GM23338 (cell line): ENCODE data around the gene RHBDD2. TPM values are rescaled to one million over a fixed set of nuclear protein-coding genes. Genes with fewer than 3 reads are reported as not detected.
A peak's percentile ranks its signal among the peaks of the same experiment; 100 is the strongest.

Source experiments
- ATAC-seq: fragments of 200-7000 bp; cut with Tn5 transposase; 3 replicates; pipeline ENCODE4 v1.9.1; 2020
- DNase-seq: peaks from one replicate; pipeline ENCODE4 v3.0.0-alpha.2; 2015; ENCODE audit warnings: low spot score
- H2AFZ ChIP-seq: fragments of 200-600 bp; sonication (generic); 2 replicates; pipeline ENCODE4 v1.8.0; 2016; ENCODE audit warnings: antibody characterized with exemption, mild to moderate bottlenecking, moderate library complexity
- H3F3A ChIP-seq: fragments of 200-600 bp; sonication (generic); replicated peaks from 2 replicates; pipeline ENCODE4 v1.8.0; 2017; ENCODE audit warnings: antibody characterized with exemption, mixed run types, low read depth
- H3K27ac ChIP-seq: fragments of 200-600 bp; sonication (generic); 2 replicates; pipeline ENCODE4 v1.6.1; 2016; ENCODE audit warnings: low read depth
- H3K27me3 ChIP-seq: fragments of 200-600 bp; sonication (generic); 2 replicates; pipeline ENCODE4 v1.8.0; 2016; ENCODE audit warnings: mild to moderate bottlenecking, mixed run types, moderate library complexity; ENCODE audit not compliant: insufficient read depth
- H3K36me3 ChIP-seq: fragments of 200-600 bp; sonication (generic); 2 replicates; pipeline ENCODE4 v1.8.0; 2016; ENCODE audit warnings: mild to moderate bottlenecking; ENCODE audit not compliant: insufficient read depth
- H3K4me1 ChIP-seq: fragments of 200-600 bp; sonication (generic); 2 replicates; pipeline ENCODE4 v1.8.0; 2016; ENCODE audit warnings: mild to moderate bottlenecking, moderate library complexity; ENCODE audit not compliant: insufficient read depth
- H3K4me2 ChIP-seq: fragments of 200-600 bp; sonication (generic); 2 replicates; pipeline ENCODE4 v1.7.1; 2017; ENCODE audit warnings: mixed run types
- H3K4me3 ChIP-seq: fragments of 200-600 bp; sonication (generic); 2 replicates; pipeline ENCODE4 v1.6.1; 2016; ENCODE audit warnings: mixed run types
- H3K79me2 ChIP-seq: fragments of 200-600 bp; sonication (generic); replicated peaks from 2 replicates; pipeline ENCODE4 v1.8.0; 2017; ENCODE audit warnings: mild to moderate bottlenecking; ENCODE audit not compliant: insufficient read depth
- H3K9me2 ChIP-seq: fragments of 200-600 bp; sonication (generic); 2 replicates; pipeline ENCODE4 v1.8.0; 2017; ENCODE audit not compliant: insufficient read depth
- H4K20me1 ChIP-seq: fragments of 200-600 bp; sonication (generic); replicated peaks from 2 replicates; pipeline ENCODE4 v1.8.0; 2017; ENCODE audit warnings: mild to moderate bottlenecking; ENCODE audit not compliant: insufficient read depth
- H3K27ac Mint-ChIP-seq: 2 replicates; pipeline ENCODE4 v1.8.0; 2020; ENCODE audit warnings: inconsistent platforms, mild to moderate bottlenecking, moderate library complexity, mixed read lengths
- H3K27me3 Mint-ChIP-seq: 3 replicates; pipeline ENCODE4 v1.8.0; 2022; ENCODE audit warnings: low read depth, mild to moderate bottlenecking, moderate library complexity, mixed read lengths, inconsistent platforms; ENCODE audit not compliant: insufficient read depth, poor library complexity
- H3K36me3 Mint-ChIP-seq: 3 replicates; pipeline ENCODE4 v1.8.0; 2021; ENCODE audit warnings: low read depth, mild to moderate bottlenecking, inconsistent platforms, moderate library complexity, mixed read lengths
- H3K4me1 Mint-ChIP-seq: 3 replicates; pipeline ENCODE4 v1.8.0; 2020; ENCODE audit warnings: mild to moderate bottlenecking, inconsistent platforms, mixed read lengths
- H3K4me3 Mint-ChIP-seq: 3 replicates; pipeline ENCODE4 v1.8.0; 2021; ENCODE audit warnings: moderate library complexity, mild to moderate bottlenecking, inconsistent platforms, mixed read lengths
- H3K9me3 Mint-ChIP-seq: 3 replicates; pipeline ENCODE4 v1.8.0; 2020; ENCODE audit warnings: moderate library complexity, mild to moderate bottlenecking, inconsistent platforms, mixed read lengths
- CREB1 ChIP-seq: fragments of 250-450 bp; sonication (Bioruptor Pico); IDR thresholded peaks from 2 replicates; pipeline ENCODE4 v1.5.0; 2020; ENCODE audit warnings: low read depth, mild to moderate bottlenecking, moderate library complexity
- EZH2 ChIP-seq: fragments of 200-600 bp; sonication (generic); IDR thresholded peaks from one replicate; pipeline ENCODE4 v1.8.0; 2017; ENCODE audit warnings: antibody characterized with exemption, mild to moderate bottlenecking, low read depth; ENCODE audit not compliant: unreplicated experiment
- EZH2phosphoT487 ChIP-seq: fragments of 200-600 bp; sonication (generic); IDR thresholded peaks from one replicate; pipeline ENCODE4 v1.8.1; 2018; ENCODE audit warnings: antibody characterized with exemption; ENCODE audit not compliant: unreplicated experiment
- NANOG ChIP-seq: IDR thresholded peaks from 2 replicates; pipeline ENCODE4 v1.6.1; 2016; ENCODE audit warnings: antibody characterized with exemption, borderline replicate concordance
- POLR2AphosphoS5 ChIP-seq: IDR thresholded peaks from 2 replicates; pipeline ENCODE4 v1.6.1; 2016; ENCODE audit warnings: antibody characterized with exemption, low read depth
- STAT1 ChIP-seq: IDR thresholded peaks from one replicate; pipeline ENCODE4 v1.6.1; 2016; ENCODE audit warnings: antibody characterized with exemption; ENCODE audit not compliant: unreplicated experiment
- polyA plus RNA-seq: library from polyadenylated mRNA; unstranded; fragments of >200 nt; fragmentation: Nextera tagmentation; extraction: Ambion mirVana; gene quantifications from 2 replicates; pipeline ENCODE4 v1.2.1, GENCODE V29; 2016
- total RNA-seq: library from RNA; depleted of rRNA; stranded (reverse); fragments of >200 nt; shearing (Covaris generic); gene quantifications from 2 replicates; pipeline ENCODE4 v1.2.3, GENCODE V29; 2014
- TF ChIP-seq, protein P1 (sequence below): fragments of 250-450 bp; sonication (Bioruptor Pico); IDR thresholded peaks from 2 replicates; pipeline ENCODE4 v1.5.0; 2020; ENCODE audit warnings: mild to moderate bottlenecking, moderate library complexity
- TF ChIP-seq, protein P2 (sequence below): IDR thresholded peaks from 2 replicates; pipeline ENCODE4 v1.6.1; 2016; ENCODE audit warnings: antibody characterized with exemption

RHBDD2 gene
- total and polyA plus RNA-seq, 2 experiments from 2014 or later, result 23.1 to 25.7 TPM

DNA sequence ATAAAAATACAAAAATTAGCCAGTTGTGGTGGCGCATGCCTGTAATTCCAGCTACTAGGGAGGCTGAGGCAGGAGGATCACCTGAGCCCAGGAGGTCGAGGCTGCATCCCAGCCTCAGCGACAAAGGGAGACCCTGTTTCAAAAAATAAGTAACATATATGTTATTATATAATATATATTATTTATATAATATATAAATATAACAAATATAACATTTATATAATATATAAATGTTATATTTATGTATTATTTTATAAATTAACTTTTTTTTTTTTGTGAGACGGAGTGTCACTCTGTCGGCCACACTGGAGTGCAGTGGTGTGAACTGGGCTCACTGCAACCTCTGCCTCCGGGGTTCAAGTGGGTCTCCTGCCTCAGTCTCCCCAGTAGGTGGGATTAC is 34.6 kb downstream of the RHBDD2 start (continued):
- TF ChIP-seq, protein P1, sequence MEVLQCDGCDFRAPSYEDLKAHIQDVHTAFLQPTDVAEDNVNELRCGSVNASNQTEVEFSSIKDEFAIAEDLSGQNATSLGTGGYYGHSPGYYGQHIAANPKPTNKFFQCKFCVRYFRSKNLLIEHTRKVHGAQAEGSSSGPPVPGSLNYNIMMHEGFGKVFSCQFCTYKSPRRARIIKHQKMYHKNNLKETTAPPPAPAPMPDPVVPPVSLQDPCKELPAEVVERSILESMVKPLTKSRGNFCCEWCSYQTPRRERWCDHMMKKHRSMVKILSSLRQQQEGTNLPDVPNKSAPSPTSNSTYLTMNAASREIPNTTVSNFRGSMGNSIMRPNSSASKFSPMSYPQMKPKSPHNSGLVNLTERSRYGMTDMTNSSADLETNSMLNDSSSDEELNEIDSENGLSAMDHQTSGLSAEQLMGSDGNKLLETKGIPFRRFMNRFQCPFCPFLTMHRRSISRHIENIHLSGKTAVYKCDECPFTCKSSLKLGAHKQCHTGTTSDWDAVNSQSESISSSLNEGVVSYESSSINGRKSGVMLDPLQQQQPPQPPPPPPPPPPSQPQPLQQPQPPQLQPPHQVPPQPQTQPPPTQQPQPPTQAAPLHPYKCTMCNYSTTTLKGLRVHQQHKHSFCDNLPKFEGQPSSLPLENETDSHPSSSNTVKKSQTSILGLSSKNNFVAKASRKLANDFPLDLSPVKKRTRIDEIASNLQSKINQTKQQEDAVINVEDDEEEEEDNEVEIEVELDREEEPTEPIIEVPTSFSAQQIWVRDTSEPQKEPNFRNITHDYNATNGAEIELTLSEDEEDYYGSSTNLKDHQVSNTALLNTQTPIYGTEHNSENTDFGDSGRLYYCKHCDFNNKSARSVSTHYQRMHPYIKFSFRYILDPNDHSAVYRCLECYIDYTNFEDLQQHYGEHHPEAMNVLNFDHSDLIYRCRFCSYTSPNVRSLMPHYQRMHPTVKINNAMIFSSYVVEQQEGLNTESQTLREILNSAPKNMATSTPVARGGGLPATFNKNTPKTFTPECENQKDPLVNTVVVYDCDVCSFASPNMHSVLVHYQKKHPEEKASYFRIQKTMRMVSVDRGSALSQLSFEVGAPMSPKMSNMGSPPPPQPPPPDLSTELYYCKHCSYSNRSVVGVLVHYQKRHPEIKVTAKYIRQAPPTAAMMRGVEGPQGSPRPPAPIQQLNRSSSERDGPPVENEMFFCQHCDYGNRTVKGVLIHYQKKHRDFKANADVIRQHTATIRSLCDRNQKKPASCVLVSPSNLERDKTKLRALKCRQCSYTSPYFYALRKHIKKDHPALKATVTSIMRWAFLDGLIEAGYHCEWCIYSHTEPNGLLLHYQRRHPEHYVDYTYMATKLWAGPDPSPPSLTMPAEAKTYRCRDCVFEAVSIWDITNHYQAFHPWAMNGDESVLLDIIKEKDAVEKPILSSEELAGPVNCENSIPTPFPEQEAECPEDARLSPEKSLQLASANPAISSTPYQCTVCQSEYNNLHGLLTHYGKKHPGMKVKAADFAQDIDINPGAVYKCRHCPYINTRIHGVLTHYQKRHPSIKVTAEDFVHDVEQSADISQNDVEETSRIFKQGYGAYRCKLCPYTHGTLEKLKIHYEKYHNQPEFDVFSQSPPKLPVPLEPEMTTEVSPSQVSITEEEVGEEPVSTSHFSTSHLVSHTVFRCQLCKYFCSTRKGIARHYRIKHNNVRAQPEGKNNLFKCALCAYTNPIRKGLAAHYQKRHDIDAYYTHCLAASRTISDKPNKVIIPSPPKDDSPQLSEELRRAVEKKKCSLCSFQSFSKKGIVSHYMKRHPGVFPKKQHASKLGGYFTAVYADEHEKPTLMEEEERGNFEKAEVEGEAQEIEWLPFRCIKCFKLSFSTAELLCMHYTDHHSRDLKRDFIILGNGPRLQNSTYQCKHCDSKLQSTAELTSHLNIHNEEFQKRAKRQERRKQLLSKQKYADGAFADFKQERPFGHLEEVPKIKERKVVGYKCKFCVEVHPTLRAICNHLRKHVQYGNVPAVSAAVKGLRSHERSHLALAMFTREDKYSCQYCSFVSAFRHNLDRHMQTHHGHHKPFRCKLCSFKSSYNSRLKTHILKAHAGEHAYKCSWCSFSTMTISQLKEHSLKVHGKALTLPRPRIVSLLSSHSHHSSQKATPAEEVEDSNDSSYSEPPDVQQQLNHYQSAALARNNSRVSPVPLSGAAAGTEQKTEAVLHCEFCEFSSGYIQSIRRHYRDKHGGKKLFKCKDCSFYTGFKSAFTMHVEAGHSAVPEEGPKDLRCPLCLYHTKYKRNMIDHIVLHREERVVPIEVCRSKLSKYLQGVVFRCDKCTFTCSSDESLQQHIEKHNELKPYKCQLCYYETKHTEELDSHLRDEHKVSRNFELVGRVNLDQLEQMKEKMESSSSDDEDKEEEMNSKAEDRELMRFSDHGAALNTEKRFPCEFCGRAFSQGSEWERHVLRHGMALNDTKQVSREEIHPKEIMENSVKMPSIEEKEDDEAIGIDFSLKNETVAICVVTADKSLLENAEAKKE (CRISPR knock-in tag), result no peak
- TF ChIP-seq EZH2phosphoT487, result no peak
- no peak for TF ChIP-seq POLR2AphosphoS5

DNA sequence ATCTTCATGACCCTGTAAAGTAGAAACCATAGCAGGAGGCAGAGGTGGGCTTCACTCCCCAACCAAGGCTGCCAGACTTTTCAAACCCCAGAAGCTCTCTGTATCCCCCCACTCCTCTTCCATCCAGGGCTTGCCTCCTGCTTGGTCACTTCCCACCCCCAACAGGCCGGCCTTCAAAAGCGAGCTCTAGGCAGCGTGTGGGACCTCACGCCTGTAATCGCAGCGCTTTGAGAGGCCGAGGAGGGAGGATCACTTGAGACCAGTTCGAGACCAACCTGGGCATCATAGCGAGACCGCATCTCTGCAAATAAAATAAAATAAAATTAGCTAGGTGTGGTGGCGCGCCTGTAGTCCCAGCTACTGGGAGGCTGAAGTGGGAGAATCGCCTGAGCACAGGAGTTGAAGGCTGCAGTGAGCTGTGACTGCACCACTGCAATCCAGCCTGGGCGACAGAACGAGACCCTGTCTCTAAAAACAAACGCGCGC is 35.4 kb downstream of the RHBDD2 start:
- Mint-ChIP-seq H3K9me3 (no peaks in the 10 kb centered on the region; the same call in 2 of the 3 replicates), H3K4me1 (peaks cover 19% of the 10 kb centered on the region), H3K27ac (peak overlapping the region; percentile 66; the same call in 1 of the 2 replicates), H3K36me3 (no peaks in the 10 kb centered on the region; the same call in 2 of the 3 replicates), H3K27me3 (peaks cover 9% of the 10 kb centered on the region), H3K4me3 (peak overlapping the region; percentile 85)
- no peaks in the 10 kb centered on the region; the same call in 1 of the 2 replicates for H3K36me3 ChIP-seq
- H3K79me2 ChIP-seq, result peaks cover 40% of the 10 kb centered on the region
- peaks cover 12% of the 10 kb centered on the region; the same call in 1 of the 2 replicates for H3F3A ChIP-seq
- ATAC-seq (no peak), DNase-seq (peak; percentile 30)
- no peaks in the 10 kb centered on the region for H3K27me3 ChIP-seq
- peak overlapping the region; percentile 87 for H2AFZ ChIP-seq
- H4K20me1 ChIP-seq, result peaks cover 35% of the 10 kb centered on the region
- peak overlapping the region; percentile 86 for H3K4me2 ChIP-seq
- H3K9me2 ChIP-seq, result no peaks in the 10 kb centered on the region
- peaks cover 29% of the 10 kb centered on the region for H3K4me1 ChIP-seq
- H3K4me3 ChIP-seq, result peak overlapping the region; percentile 99
- 0 out of 2 replicates have a peak overlapping the region, but pooled peaks have one; percentile 80 for H3K27ac ChIP-seq
- TF ChIP-seq CREB1 (CRISPR knock-in tag), result no peak
- TF ChIP-seq EZH2phosphoT487, result no peak
- TF ChIP-seq NANOG, result no peak
- TF ChIP-seq, protein P2, sequence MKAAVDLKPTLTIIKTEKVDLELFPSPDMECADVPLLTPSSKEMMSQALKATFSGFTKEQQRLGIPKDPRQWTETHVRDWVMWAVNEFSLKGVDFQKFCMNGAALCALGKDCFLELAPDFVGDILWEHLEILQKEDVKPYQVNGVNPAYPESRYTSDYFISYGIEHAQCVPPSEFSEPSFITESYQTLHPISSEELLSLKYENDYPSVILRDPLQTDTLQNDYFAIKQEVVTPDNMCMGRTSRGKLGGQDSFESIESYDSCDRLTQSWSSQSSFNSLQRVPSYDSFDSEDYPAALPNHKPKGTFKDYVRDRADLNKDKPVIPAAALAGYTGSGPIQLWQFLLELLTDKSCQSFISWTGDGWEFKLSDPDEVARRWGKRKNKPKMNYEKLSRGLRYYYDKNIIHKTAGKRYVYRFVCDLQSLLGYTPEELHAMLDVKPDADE, result no peak
- no peak for TF ChIP-seq EZH2
- no peak for TF ChIP-seq STAT1
- TF ChIP-seq, protein P1 (CRISPR knock-in tag), result no peak
